Epithelial cell of prostate (primary cell): ENCODE results near the gene LIME1.

Experiments used
- DNase-seq: peaks from one replicate; pipeline ENCODE4 v3.0.0-alpha.2; 2011; ENCODE audit warnings: low read depth, low spot score
- H3K27ac ChIP-seq: fragments of 450-650 bp; 2 replicates; pipeline ENCODE4 v1.5.1; 2017; ENCODE audit warnings: mild to moderate bottlenecking

The LIME1 gene

DNA sequence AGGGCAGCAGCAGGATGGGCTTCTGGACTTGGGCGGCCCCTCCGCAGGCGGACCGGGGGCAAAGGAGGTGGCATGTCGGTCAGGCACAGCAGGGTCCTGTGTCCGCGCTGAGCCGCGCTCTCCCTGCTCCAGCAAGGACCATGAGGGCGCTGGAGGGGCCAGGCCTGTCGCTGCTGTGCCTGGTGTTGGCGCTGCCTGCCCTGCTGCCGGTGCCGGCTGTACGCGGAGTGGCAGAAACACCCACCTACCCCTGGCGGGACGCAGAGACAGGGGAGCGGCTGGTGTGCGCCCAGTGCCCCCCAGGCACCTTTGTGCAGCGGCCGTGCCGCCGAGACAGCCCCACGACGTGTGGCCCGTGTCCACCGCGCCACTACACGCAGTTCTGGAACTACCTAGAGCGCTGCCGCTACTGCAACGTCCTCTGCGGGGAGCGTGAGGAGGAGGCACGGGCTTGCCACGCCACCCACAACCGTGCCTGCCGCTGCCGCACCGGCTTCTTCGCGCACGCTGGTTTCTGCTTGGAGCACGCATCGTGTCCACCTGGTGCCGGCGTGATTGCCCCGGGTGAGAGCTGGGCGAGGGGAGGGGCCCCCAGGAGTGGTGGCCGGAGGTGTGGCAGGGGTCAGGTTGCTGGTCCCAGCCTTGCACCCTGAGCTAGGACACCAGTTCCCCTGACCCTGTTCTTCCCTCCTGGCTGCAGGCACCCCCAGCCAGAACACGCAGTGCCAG is 39.7 kb upstream of the LIME1 start, which contains the start of gene TNFRSF6B:
Gene TNFRSF6B, plus strand, starts transcription at position 25 of the 729 bp plus-strand sequence. Its CDS starts 116 bp downstream, at position 141.
- peak within 1 kb of the TSS; percentile 90 for H3K27ac ChIP-seq
- DNase-seq: no peak

- no peak for DNase-seq
- peak overlapping the region; percentile 90 for H3K27ac ChIP-seq
Observed at GRCh38 chr20:63697357-63697867, 39.1 kb upstream of the LIME1 start.

DNA sequence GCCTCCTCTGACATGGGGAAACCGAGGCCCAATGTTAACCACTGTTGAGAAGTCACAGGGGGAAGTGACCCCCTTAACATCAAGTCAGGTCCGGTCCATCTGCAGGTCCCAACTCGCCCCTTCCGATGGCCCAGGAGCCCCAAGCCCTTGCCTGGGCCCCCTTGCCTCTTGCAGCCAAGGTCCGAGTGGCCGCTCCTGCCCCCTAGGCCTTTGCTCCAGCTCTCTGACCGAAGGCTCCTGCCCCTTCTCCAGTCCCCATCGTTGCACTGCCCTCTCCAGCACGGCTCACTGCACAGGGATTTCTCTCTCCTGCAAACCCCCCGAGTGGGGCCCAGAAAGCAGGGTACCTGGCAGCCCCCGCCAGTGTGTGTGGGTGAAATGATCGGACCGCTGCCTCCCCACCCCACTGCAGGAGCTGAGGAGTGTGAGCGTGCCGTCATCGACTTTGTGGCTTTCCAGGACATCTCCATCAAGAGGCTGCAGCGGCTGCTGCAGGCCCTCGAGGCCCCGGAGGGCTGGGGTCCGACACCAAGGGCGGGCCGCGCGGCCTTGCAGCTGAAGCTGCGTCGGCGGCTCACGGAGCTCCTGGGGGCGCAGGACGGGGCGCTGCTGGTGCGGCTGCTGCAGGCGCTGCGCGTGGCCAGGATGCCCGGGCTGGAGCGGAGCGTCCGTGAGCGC is 38.5 kb upstream of the LIME1 start:
- DNase-seq: no peak
- H3K27ac ChIP-seq: peak overlapping the region; percentile 90

GRCh38 chr20:63698739-63699465 is 37.6 kb upstream of the LIME1 start:
- peak; percentile 52 for DNase-seq
- H3K27ac ChIP-seq: peak overlapping the region; percentile 90

GRCh38 chr20:63699466-63700198 is 36.8 kb upstream of the LIME1 start:
- DNase-seq: no peak
- H3K27ac ChIP-seq: peak overlapping the region; percentile 90

DNA sequence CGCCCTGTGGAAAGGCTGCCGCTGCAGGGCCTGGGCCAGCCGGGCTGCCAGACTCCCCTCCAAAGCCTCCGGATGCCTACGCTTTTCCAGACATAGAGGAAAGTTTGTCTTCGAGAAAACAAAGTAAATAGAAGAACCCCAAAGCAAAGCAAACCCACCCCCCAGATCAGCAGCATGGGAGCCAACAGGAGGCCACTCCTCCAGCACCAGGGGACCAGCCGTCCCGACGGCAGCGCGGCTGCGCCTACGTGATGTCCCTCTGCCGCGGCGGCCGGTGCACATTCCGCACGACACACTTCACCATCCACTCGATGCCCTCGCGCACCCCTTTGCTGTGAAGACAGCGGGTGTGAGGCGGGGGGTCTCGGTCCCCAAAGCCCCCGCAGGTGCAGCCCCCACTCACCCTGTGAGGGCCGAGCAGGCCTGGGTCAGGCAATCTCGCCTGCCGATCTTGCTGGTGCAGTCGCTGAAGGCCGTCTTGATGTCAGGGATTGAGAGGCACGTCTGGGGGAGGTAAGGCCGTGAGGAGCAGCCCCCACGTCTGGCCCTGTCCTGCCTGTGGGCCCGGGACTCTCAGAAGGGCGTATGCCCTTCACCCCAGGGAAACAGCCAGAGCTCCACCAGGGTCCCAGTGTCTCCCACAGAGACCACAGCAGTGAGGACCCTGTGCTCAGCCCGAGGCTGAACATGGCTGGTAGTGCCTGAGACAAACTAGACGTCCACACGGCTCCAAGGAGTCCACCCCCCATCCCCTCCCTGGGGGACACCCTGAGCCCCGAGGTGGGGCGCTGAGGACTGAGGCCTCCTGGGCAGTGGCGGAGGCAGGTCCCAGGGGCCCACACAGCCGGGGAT is 36.0 kb upstream of the LIME1 start:
- DNase-seq: no peak
- H3K27ac ChIP-seq: peak overlapping the region; percentile 90

DNA sequence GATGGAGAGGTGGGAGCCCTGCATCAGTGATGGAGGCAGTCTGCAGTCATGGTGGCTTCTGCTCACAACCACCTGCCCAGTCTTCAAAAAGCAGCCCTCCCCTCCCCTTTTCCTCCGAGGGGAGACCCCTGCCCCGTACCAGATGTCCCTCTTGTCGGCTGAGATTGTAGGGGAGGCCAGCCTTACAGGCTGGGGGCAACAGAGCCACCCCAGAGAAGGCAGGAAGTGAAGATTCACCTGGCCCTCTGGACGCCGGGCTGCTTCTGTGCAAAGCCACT is 35.5 kb upstream of the LIME1 start:
- H3K27ac ChIP-seq: no peak overlapping the region
- no peak for DNase-seq

GRCh38 chr20:63701329-63702035 is 35.0 kb upstream of the LIME1 start:
- no peak for DNase-seq
- H3K27ac ChIP-seq: no peak overlapping the region

GRCh38 chr20:63702036-63702665 is 34.3 kb upstream of the LIME1 start:
- no peak overlapping the region for H3K27ac ChIP-seq
- no peak for DNase-seq

DNA sequence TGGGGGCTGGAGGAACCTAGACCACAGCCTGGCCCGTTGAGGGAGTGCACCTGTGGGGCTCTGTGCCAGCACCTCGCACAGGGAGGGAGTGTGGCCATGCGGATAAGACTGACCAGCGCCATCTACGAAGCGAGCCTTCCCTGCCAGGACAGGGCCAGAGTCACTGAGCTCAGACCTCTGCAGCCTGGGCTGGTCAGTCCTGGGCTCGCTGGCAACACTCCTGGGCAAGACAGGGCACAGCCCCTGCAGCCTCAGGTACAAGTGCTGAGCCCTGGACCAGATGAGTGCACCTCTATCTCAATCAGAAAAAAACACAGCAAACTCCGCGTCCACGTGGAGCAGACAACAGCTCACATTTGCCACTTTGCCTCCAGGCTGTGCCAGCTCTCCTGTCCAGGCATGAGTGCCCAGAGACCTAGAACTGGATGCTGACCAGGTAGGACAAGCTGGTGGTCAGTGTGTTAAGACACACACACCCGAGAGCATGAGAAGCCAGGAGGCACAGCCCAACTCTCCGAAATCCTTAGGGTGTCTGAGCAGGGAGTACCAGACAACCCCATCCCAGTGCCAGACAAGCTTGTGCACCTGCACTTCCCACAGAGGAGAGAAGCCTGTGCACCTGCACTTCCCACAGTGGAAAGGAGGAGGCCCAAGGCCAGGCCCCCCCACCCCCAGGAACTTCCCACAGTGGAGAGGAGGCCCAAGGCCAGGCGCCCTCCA is 33.6 kb upstream of the LIME1 start:
- DNase-seq: no peak
- no peak overlapping the region for H3K27ac ChIP-seq

DNA sequence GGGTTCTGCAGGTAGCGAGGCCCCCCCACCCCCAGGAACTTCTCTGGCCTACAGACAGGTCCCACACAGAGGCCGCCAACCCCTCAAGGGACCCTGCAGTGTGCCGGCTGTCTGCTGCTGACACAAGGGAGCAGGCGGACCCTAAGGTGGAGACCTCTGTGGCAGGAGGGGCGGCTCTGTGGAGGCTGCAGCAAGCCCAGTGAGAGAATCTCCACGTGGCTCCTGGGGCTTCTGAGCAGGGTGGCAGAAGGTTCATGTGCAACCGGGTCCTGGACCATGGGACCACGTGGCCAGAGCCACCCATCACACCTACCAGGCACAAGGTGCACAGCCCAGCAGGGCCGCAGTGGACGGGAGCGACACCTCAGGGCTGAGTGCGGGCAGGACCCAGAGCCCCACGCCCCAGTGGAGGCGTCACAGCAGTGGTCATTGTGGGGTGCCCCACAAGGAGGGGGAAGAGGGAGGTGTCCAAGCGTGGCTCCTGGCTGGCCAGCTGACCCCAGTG is 32.9 kb upstream of the LIME1 start:
- no peak for DNase-seq

DNA sequence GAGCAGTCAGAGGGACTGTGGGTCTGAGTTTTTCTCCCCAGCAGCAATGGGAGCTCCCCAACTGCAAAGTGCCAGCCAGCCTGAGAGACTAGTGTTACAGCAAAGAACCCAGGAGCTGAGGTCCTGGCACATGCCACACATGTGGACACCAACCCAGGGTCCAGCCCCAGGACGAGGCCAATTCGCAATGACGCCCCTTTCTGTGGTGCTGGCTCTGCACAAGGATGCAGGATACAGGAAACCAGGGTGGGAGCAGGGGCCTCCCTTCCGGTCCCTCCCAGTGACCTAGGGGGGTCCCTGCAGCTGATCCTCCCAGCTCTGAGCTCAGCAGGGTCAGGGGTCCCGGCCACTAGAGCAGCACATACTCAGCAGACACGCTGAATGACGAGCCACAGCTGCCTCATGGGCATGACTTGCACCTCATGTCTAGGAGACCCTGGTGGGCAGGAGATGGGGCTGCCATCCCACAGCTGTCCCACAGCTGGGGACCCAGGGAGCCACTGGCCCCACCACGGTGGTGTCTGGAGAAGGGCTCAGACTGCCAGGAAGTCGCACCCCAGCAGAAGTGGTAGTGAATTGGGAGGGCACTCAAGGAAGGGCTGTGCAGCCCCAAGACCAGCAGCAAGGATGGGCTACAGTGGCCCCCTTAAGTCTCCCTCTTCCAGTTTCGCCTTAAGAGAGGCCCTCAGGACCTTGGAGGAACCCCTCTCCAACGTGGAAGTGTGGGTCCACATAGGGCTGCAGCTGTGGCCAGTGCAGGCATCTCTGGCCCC is 32.3 kb upstream of the LIME1 start:
- H3K27ac ChIP-seq: no peak overlapping the region
- DNase-seq: no peak

More for the DNA sequence above, 32.9 kb upstream of the LIME1 start:
- H3K27ac ChIP-seq: no peak overlapping the region

GRCh38 chr20:63704749-63705117 is 31.7 kb upstream of the LIME1 start:
- no peak for DNase-seq
- no peak overlapping the region for H3K27ac ChIP-seq

GRCh38 chr20:63705232-63706026 is 31.0 kb upstream of the LIME1 start:
- H3K27ac ChIP-seq: peak overlapping the region; percentile 82
- DNase-seq: no peak

- no peak for DNase-seq
- H3K27ac ChIP-seq: peak overlapping the region; percentile 82
Observed at GRCh38 chr20:63706027-63706695, 30.3 kb upstream of the LIME1 start.
